AG04450 (cell line): ENCODE measurements around the gene IL16. TPM values are rescaled to one million over a fixed set of nuclear protein-coding genes. Genes with fewer than 3 reads are reported as not detected.
A peak's percentile ranks its signal among the peaks of the same experiment; 100 is the strongest.

Source experiments
- CTCF ChIA-PET: fragments of 300-600, 350-600 bp; formaldehyde crosslinking; extraction: SDS; loops from one replicate; lab custom pipeline; 2022; ENCODE audit warnings: antibody characterized with exemption, inconsistent platforms; lab: Charles Lee
- POLR2A ChIA-PET: fragments of 350-600 bp; formaldehyde crosslinking; extraction: SDS; loops from one replicate; lab custom pipeline; 2021; ENCODE audit warnings: antibody characterized with exemption, inconsistent platforms; lab: Yijun Ruan, JAX
- DNase-seq: peaks from one replicate; pipeline ENCODE4 v3.0.0-alpha.2; 2011; ENCODE audit warnings: low read depth, low spot score
- H3K27ac ChIP-seq: one replicate; pipeline ENCODE4 v1.5.1; 2012; ENCODE audit warnings: low read depth, low read length, control low read depth
- H3K27me3 ChIP-seq: one replicate; pipeline ENCODE4 v1.6.0; 2012; ENCODE audit warnings: low read length; ENCODE audit not compliant: control insufficient read depth, insufficient read depth
- H3K4me3 ChIP-seq: 2 replicates; pipeline ENCODE4 v1.5.1; 2011; ENCODE audit warnings: mild to moderate bottlenecking, low read depth, low read length, control low read depth
- H3K9me3 ChIP-seq: 2 replicates; pipeline ENCODE4 v1.5.1; 2012; ENCODE audit warnings: low read length; ENCODE audit not compliant: control insufficient read depth, insufficient read depth
- CTCF ChIP-seq: IDR thresholded peaks from 2 replicates; pipeline ENCODE4 v1.5.1; 2011; ENCODE audit warnings: low read depth, low read length, control low read depth, inconsistent platforms
- polyA plus RNA-seq: library from polyadenylated mRNA; depleted of rRNA; stranded (reverse); fragments of >200 nt; gene quantifications from 2 replicates; pipeline ENCODE4 v1.2.3, GENCODE V29; 2011

The IL16 gene
- polyA plus RNA-seq, 1 experiment = 3.8 TPM

GRCh38 chr15:81188354-81188753 is 8.3 kb upstream of the IL16 start:
- Histone ChIP-seq H3K4me3 (no peak overlapping the region), H3K9me3 (no peaks in the 10 kb centered on the region), H3K27ac (no peak overlapping the region), H3K27me3 (no peaks in the 10 kb centered on the region)
- ChIA-PET POLR2A (interaction anchor here (0.7 to 2.2 kb wide), 5 partner anchors 24 to 765 kb away, joined by 5 to 14 read pairs (median 7); no protein-coding TSS in a partner anchor), CTCF (interaction anchor here (0.9 to 1.5 kb wide), 2 partner anchors 14 to 33 kb away, joined by 5 read pairs; no protein-coding TSS in a partner anchor)
- DNase-seq = no peak
- TF ChIP-seq CTCF = no peak

- peak overlapping the region; percentile 100 for H3K27ac ChIP-seq
- CTCF ChIA-PET = interaction anchor here (0.6 to 7.1 kb wide), 5 partner anchors 34 to 1838 kb away, joined by 4 to 48 read pairs (median 6); no protein-coding TSS in a partner anchor
Measured at GRCh38 chr15:81189583-81190283, 6.9 kb upstream of the IL16 start.

DNA sequence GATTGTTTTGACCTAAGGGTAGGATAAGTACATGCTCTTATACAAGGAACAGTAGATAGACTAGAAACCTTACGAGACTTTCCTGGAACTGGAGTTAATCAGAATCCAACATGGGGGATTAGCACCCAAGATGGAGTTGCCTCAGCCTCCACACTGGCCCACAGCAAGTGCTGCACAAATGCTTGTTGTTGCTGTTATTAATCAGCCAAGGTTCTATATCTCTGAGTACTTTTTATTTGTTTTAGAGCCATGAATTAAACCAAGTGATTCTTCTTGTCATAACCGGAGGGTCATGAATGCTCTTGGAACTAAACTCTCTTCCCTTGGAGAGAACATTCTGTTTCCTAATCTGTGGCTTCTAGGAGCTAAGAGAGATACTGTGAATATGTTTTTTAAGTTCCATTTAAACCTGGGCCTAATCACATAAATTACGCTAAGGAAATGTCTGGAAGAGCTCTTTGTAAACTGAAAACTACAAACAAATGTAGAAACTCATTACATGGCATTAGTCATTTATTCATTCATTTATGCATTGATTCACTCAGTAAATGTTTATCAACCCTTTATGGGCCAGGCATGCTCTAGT is 5.7 kb upstream of the IL16 start:
- no peak for TF ChIP-seq CTCF
- Histone ChIP-seq H3K9me3 (no peaks in the 10 kb centered on the region), H3K27ac (peak overlapping the region; percentile 100), H3K27me3 (no peaks in the 10 kb centered on the region), H3K4me3 (no peak overlapping the region)
- POLR2A ChIA-PET = interaction anchor here (2.2 kb wide), 1 partner anchor 30 kb away, joined by 9 read pairs; no protein-coding TSS in a partner anchor
- CTCF ChIA-PET = interaction anchor here (0.9 to 7.1 kb wide), 6 partner anchors 13 to 209 kb away, joined by 3 to 48 read pairs (median 4); no protein-coding TSS in a partner anchor
- DNase-seq = no peak

More at GRCh38 chr15:81189583-81190283, 6.9 kb upstream of the IL16 start:
- Histone ChIP-seq H3K27me3 (no peaks in the 10 kb centered on the region), H3K4me3 (peak overlapping the region; percentile 25; the same call in 1 of the 2 replicates), H3K9me3 (no peaks in the 10 kb centered on the region)
- no peak for TF ChIP-seq CTCF
- DNase-seq = peak; percentile 99
- POLR2A ChIA-PET = interaction anchor here (0.9 to 2.2 kb wide), 6 partner anchors 16 to 73 kb away, joined by 4 to 14 read pairs (median 6); no protein-coding TSS in a partner anchor

DNA sequence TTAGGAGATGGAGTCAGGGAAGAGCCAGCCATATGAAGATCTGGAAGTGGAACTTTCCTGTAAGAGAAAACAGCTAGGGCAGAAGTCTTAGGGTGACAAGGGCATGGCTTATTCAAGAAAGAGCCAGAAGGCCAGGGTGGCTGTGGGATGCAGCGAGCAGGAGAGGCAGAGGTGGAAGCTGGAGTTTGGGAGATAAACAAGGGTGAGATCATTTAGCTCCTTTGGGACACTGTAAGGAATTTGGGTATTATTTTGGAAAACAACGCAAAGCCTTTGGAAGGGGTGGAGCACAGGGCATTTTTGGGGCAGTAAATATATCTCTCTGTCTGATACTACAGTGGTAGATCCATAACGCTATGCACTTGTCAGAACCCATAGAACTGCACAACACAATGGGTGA is 5.0 kb upstream of the IL16 start:
- Histone ChIP-seq H3K9me3 (no peaks in the 10 kb centered on the region), H3K27ac (peak overlapping the region; percentile 55), H3K27me3 (no peaks in the 10 kb centered on the region), H3K4me3 (no peak overlapping the region)
- CTCF ChIA-PET = interaction anchor here (0.8 to 7.1 kb wide), 5 partner anchors 20 to 208 kb away, joined by 3 to 48 read pairs (median 4); no protein-coding TSS in a partner anchor
- TF ChIP-seq CTCF = no peak
- POLR2A ChIA-PET = interaction anchor here (2.2 kb wide), 1 partner anchor 31 kb away, joined by 9 read pairs; no protein-coding TSS in a partner anchor
- no peak for DNase-seq
